ENCODE measurements around the gene CFAP74. TPM values are rescaled to one million over a fixed set of nuclear protein-coding genes. Genes with fewer than 3 reads are reported as not detected.

Gene CFAP74
- total RNA-seq, 2 experiments from 2014 or later, result 0.38 to 0.41 TPM

- Mint-ChIP-seq H3K4me3 (no peak overlapping the region), H3K27ac (no peak overlapping the region), H3K9me3 (no peaks in the 10 kb centered on the region), H3K27me3 (peaks cover 4% of the 10 kb centered on the region), H3K4me1 (ENCODE audit: low read depth) (peaks cover 4% of the 10 kb centered on the region), H3K36me3 (ENCODE audit: low read depth) (no peaks in the 10 kb centered on the region)
- TF ChIP-seq CTCF (IDR thresholded peaks at IDR 0.05), result no peak
- intact Hi-C loops (cut with micrococcal nuclease), result no loop called here
- CTCF ChIA-PET, result no interaction called here
- ATAC-seq (no peak), DNase-seq (no peak)
- POLR2A ChIA-PET, result interaction anchor here (1.2 kb wide), 1 partner anchor 28 kb away, joined by 3 read pairs; no protein-coding TSS in a partner anchor
Observed at GRCh38 chr1:1987142-1987510, 16.5 kb downstream of the CFAP74 start.

GRCh38 chr1:1986451-1987141 lies 17.0 kb downstream of the CFAP74 start:
- Mint-ChIP-seq H3K9me3 (no peaks in the 10 kb centered on the region), H3K27me3 (peaks cover 4% of the 10 kb centered on the region), H3K4me1 (ENCODE audit: low read depth) (peaks cover 4% of the 10 kb centered on the region), H3K27ac (no peak overlapping the region), H3K36me3 (ENCODE audit: low read depth) (no peaks in the 10 kb centered on the region), H3K4me3 (no peak overlapping the region)
- CTCF ChIA-PET, result no interaction called here
- ATAC-seq, result no peak
- DNase-seq, result no peak
- intact Hi-C loops (cut with micrococcal nuclease), result no loop called here
- no peak for TF ChIP-seq CTCF (IDR thresholded peaks at IDR 0.05)
- POLR2A ChIA-PET, result no interaction called here

GRCh38 chr1:1985375-1986050 lies 18.1 kb downstream of the CFAP74 start:
- CTCF ChIA-PET, result interaction anchor here (1.1 kb wide), 1 partner anchor 41 kb away, joined by 3 read pairs; no protein-coding TSS in a partner anchor
- no peak for TF ChIP-seq CTCF (IDR thresholded peaks at IDR 0.05)
- Mint-ChIP-seq H3K4me3 (no peak overlapping the region), H3K27ac (no peak overlapping the region), H3K4me1 (ENCODE audit: low read depth) (peaks cover 4% of the 10 kb centered on the region), H3K27me3 (peaks cover 4% of the 10 kb centered on the region), H3K9me3 (no peaks in the 10 kb centered on the region), H3K36me3 (ENCODE audit: low read depth) (no peaks in the 10 kb centered on the region)
- POLR2A ChIA-PET, result interaction anchor here (1.5 kb wide), 1 partner anchor 9 kb away, joined by 4 read pairs; no protein-coding TSS in a partner anchor
- ATAC-seq, result no peak
- intact Hi-C loops (cut with micrococcal nuclease), result no loop called here
- no peak for DNase-seq

GRCh38 chr1:1984560-1985070 lies 19.0 kb downstream of the CFAP74 start:
- H3K4me3 Mint-ChIP-seq, result no peak overlapping the region
- H3K36me3 Mint-ChIP-seq (ENCODE audit: low read depth), result no peaks in the 10 kb centered on the region
- no peak overlapping the region for H3K27ac Mint-ChIP-seq
- intact Hi-C loops (cut with micrococcal nuclease), result no loop called here
- ChIA-PET CTCF (interaction anchor here (1.1 kb wide), 1 partner anchor 40 kb away, joined by 3 read pairs; no protein-coding TSS in a partner anchor), POLR2A (interaction anchor here (1.5 kb wide), 1 partner anchor 10 kb away, joined by 4 read pairs; no protein-coding TSS in a partner anchor)
- no peaks in the 10 kb centered on the region for H3K9me3 Mint-ChIP-seq
- no peak for TF ChIP-seq CTCF (IDR thresholded peaks at IDR 0.05)
- H3K27me3 Mint-ChIP-seq, result peaks cover 2% of the 10 kb centered on the region
- DNase-seq, result no peak
- H3K4me1 Mint-ChIP-seq (ENCODE audit: low read depth), result peaks cover 4% of the 10 kb centered on the region
- no peak for ATAC-seq

All from activated CD8-positive, alpha-beta T cell treated with anti-CD3 and anti-CD28 coated beads for 36 hours (primary cell).